Caki2 (cell line): Measurements from ENCODE around the gene HNRNPM. TPM values are rescaled to one million over a fixed set of nuclear protein-coding genes. Genes with fewer than 3 reads are reported as not detected.

ENCODE experiments used
- DNase-seq: peaks from one replicate; pipeline ENCODE4 v3.0.0-alpha.2; 2015; ENCODE audit warnings: low read depth
- in situ Hi-C: cut with HindIII; loops from 2 replicates; pipeline ENCODE4 v1.10.0; 2016; ENCODE audit warnings: low sequenced_read_pairs, low pct_unique_long_range_greater_than_20kb, mixed read lengths
- total RNA-seq: library from RNA; depleted of rRNA; stranded (reverse); fragments of >200 nt; shearing (Covaris generic); gene quantifications from 2 replicates; pipeline ENCODE4 v1.2.3, GENCODE V29; 2014; ENCODE audit warnings: low replicate concordance

HNRNPM gene
- total RNA-seq, 1 experiment from 2014 or later: 55.7 TPM

GRCh38 chr19:8455018-8455417 is 10.2 kb downstream of the HNRNPM start:
- DNase-seq: no peak
- in situ Hi-C loops: no loop called here

- in situ Hi-C loops: no loop called here
- DNase-seq: no peak
These were observed 11.3 kb downstream of the HNRNPM start for GRCh38 chr19:8456064-8456463.

- in situ Hi-C loops: no loop called here
- no peak for DNase-seq
These were observed 12.4 kb downstream of the HNRNPM start for GRCh38 chr19:8457209-8457608.

- DNase-seq: no peak
- in situ Hi-C loops: no loop called here
These were observed 13.1 kb downstream of the HNRNPM start for GRCh38 chr19:8457827-8458226.

- no peak for DNase-seq
- in situ Hi-C loops: no loop called here
These were observed 13.6 kb downstream of the HNRNPM start for GRCh38 chr19:8458380-8458779.

GRCh38 chr19:8459095-8459494 is 14.3 kb downstream of the HNRNPM start:
- no peak for DNase-seq

GRCh38 chr19:8459520-8460270 is 14.9 kb downstream of the HNRNPM start:
- in situ Hi-C loops: no loop called here
- peak; percentile 46 for DNase-seq

More at GRCh38 chr19:8459095-8459494, 14.3 kb downstream of the HNRNPM start:
- in situ Hi-C loops: no loop called here

GRCh38 chr19:8460516-8461298 is 15.9 kb downstream of the HNRNPM start:
- in situ Hi-C loops: no loop called here
- DNase-seq: no peak

GRCh38 chr19:8461376-8461775 is 16.6 kb downstream of the HNRNPM start:
- no peak for DNase-seq
- in situ Hi-C loops: no loop called here

- no peak for DNase-seq
- in situ Hi-C loops: no loop called here
These were observed 17.1 kb downstream of the HNRNPM start for GRCh38 chr19:8461891-8462290.

- in situ Hi-C loops: no loop called here
- no peak for DNase-seq
These were observed 17.8 kb downstream of the HNRNPM start for GRCh38 chr19:8462571-8462970.

GRCh38 chr19:8463365-8463764 is 18.6 kb downstream of the HNRNPM start:
- in situ Hi-C loops: no loop called here

GRCh38 chr19:8466018-8466417 is 21.2 kb downstream of the HNRNPM start:
- in situ Hi-C loops: no loop called here
- no peak for DNase-seq

More at GRCh38 chr19:8463365-8463764, 18.6 kb downstream of the HNRNPM start:
- DNase-seq: no peak

- no peak for DNase-seq
- in situ Hi-C loops: no loop called here
These were observed 23.3 kb downstream of the HNRNPM start for GRCh38 chr19:8468124-8468523.

- DNase-seq: no peak
- in situ Hi-C loops: no loop called here
These were observed 24.1 kb downstream of the HNRNPM start for GRCh38 chr19:8468761-8469373.

- in situ Hi-C loops: no loop called here
- DNase-seq: no peak
These were observed 25.0 kb downstream of the HNRNPM start for GRCh38 chr19:8469613-8470368.

GRCh38 chr19:8473648-8474476 is 29.1 kb downstream of the HNRNPM start:
- in situ Hi-C loops: no loop called here
- no peak for DNase-seq

- in situ Hi-C loops: no loop called here
These were observed 30.2 kb downstream of the HNRNPM start for GRCh38 chr19:8475005-8475404.

More at GRCh38 chr19:8475005-8475404, 30.2 kb downstream of the HNRNPM start:
- DNase-seq: no peak
